Endothelial cell of umbilical vein (primary cell): ENCODE measurements around the gene MEIOB. TPM values are rescaled to one million over a fixed set of nuclear protein-coding genes. Genes with fewer than 3 reads are reported as not detected.
"Not testable (repeated sequence)": the region's sequence is repeated elsewhere in the genome, so short reads cannot be mapped to it uniquely, and the experiment has no call there.

ENCODE experiments used
- BruUV-seq: library from RNA; stranded (reverse); fragments of 400-500 nt; replicated peaks from 2 replicates; lab custom pipeline; 2021; lab: Mats Ljungman, UMichigan
- CTCF ChIA-PET: fragments of 300-600, 350-600 bp; sonication (Branson Sonifier 250); formaldehyde crosslinking; loops from one replicate; lab custom pipeline; 2021; ENCODE audit warnings: antibody characterized with exemption, inconsistent platforms; lab: Charles Lee
- POLR2A ChIA-PET: fragments of 300-600, 350-600 bp; sonication (Branson Sonifier 250); formaldehyde crosslinking; loops from one replicate; lab custom pipeline; 2021; ENCODE audit warnings: antibody characterized with exemption, inconsistent platforms; lab: Charles Lee
- DNase-seq: peaks from one replicate; pipeline ENCODE4 v3.0.0-alpha.2; 2011; ENCODE audit warnings: low read depth, low spot score
- FAIRE-seq: peaks from 2 replicates; lab custom pipeline; 2011; peaks lifted over from hg19 to GRCh38; lab: Jason Lieb, UNC
- H2AFZ ChIP-seq: 2 replicates; pipeline ENCODE4 v1.6.0; 2012; ENCODE audit warnings: low read depth, low read length, control low read depth, inconsistent platforms
- H3K27ac ChIP-seq: 2 replicates; pipeline ENCODE4 v1.5.1; 2011; ENCODE audit warnings: low read depth, mild to moderate bottlenecking, control low read depth, low read length, moderate library complexity; ENCODE audit not compliant: insufficient read depth
- H3K27me3 ChIP-seq, 2 experiments: 2 replicates each; pipeline versions ENCODE4 v1.6.0 to v1.6.1; 2011; ENCODE audit warnings: low read length in 2 of 2, mixed read lengths in 1 of 2; ENCODE audit not compliant: control insufficient read depth in 2 of 2, insufficient read depth in 2 of 2
- H3K36me3 ChIP-seq, 2 experiments: 2 replicates in 1 of 2; 3 replicates in 1 of 2; pipeline ENCODE4 v1.5.1; 2011; ENCODE audit warnings: low read length in 2 of 2, mild to moderate bottlenecking in 1 of 2, moderate library complexity in 1 of 2; ENCODE audit not compliant: control insufficient read depth in 2 of 2, insufficient read depth in 2 of 2; ENCODE audit errors: extremely low read depth in 1 of 2
- H3K4me1 ChIP-seq: 3 replicates; pipeline ENCODE4 v1.5.1; 2011; ENCODE audit warnings: mild to moderate bottlenecking, low read length; ENCODE audit not compliant: control insufficient read depth, insufficient read depth; ENCODE audit errors: extremely low read depth
- H3K4me2 ChIP-seq: 2 replicates; pipeline ENCODE4 v1.6.1; 2011; ENCODE audit warnings: low read length, control low read depth, mixed read lengths; ENCODE audit not compliant: insufficient read depth
- H3K4me3 ChIP-seq, 3 experiments: fragments of 200-600 bp in 1 of 3; sonication (generic), shearing (Covaris generic) in 1 of 3; replicated peaks in 1 of 3; 2 replicates each; pipeline ENCODE4 v1.5.1; 2011 to 2016; ENCODE audit warnings: control low read depth in 3 of 3, low read length in 3 of 3, mild to moderate bottlenecking in 2 of 3, inconsistent platforms in 1 of 3, low read depth in 1 of 3, moderate library complexity in 1 of 3; ENCODE audit not compliant: insufficient read depth in 1 of 3
- H3K79me2 ChIP-seq: 2 replicates; pipeline ENCODE4 v1.6.0; 2012; ENCODE audit warnings: low read length, inconsistent platforms; ENCODE audit not compliant: control insufficient read depth, insufficient read depth
- H3K9ac ChIP-seq: replicated peaks from 2 replicates; pipeline ENCODE3; 2011; ENCODE audit warnings: low read length, control low read depth; ENCODE audit not compliant: insufficient read depth; ENCODE audit errors: extremely low read depth
- H3K9me1 ChIP-seq: replicated peaks from 3 replicates; pipeline ENCODE4 v1.6.0; 2011; ENCODE audit warnings: mild to moderate bottlenecking, low read length; ENCODE audit not compliant: control insufficient read depth, insufficient read depth; ENCODE audit errors: extremely low read depth
- H3K9me3 ChIP-seq: replicated peaks from 2 replicates; pipeline ENCODE4 v1.5.1; 2012; ENCODE audit warnings: low read length, inconsistent platforms; ENCODE audit not compliant: control insufficient read depth, insufficient read depth
- H4K20me1 ChIP-seq: replicated peaks from 2 replicates; pipeline ENCODE3; 2011; ENCODE audit warnings: mild to moderate bottlenecking, low read length; ENCODE audit not compliant: control insufficient read depth, insufficient read depth; ENCODE audit errors: extremely low read depth
- EZH2 ChIP-seq: IDR thresholded peaks from 2 replicates; pipeline ENCODE4 v1.6.1; 2012; ENCODE audit warnings: borderline replicate concordance, low read depth, mild to moderate bottlenecking, moderate library complexity, low read length, inconsistent platforms; ENCODE audit not compliant: severe bottlenecking
- GATA2 ChIP-seq: IDR thresholded peaks from 2 replicates; pipeline ENCODE4 v1.7.0; 2011; ENCODE audit warnings: low read depth, mild to moderate bottlenecking, moderate library complexity, mixed read lengths, low read length; ENCODE audit not compliant: insufficient read length, insufficient read depth
- JUN ChIP-seq: IDR thresholded peaks from 2 replicates; pipeline ENCODE4 v1.6.1; 2011; ENCODE audit warnings: borderline replicate concordance, low read depth; ENCODE audit not compliant: insufficient read length, insufficient read depth
- MAX ChIP-seq: IDR thresholded peaks from 2 replicates; pipeline ENCODE4 v1.6.1; 2011; ENCODE audit not compliant: insufficient read depth, insufficient read length
- POLR2A ChIP-seq: IDR thresholded peaks from 2 replicates; pipeline ENCODE4 v1.6.1; 2012; ENCODE audit warnings: low read depth, mild to moderate bottlenecking, control low read depth, low read length
- dilution Hi-C: fragments of 300-500 bp; cut with MboI; formaldehyde crosslinking; loops from one replicate; pipeline ENCODE4 v1.15.0; 2019; ENCODE audit warnings: low sequenced_read_pairs; ENCODE audit not compliant: extremely low pct_ligation_motif_present
- intact Hi-C: fragments of 100-400 bp; cut with micrococcal nuclease; formaldehyde crosslinking; loops from one replicate; pipeline ENCODE4 v1.10.0; 2022
- polyA plus RNA-seq, 4 experiments: library from polyadenylated mRNA; depleted of rRNA in 3 of 4; stranded (reverse) in 3 of 4; unstranded in 1 of 4; fragments of >200 nt; gene quantifications; 2 replicates each; pipeline versions ENCODE4 v1.2.1 to v1.2.3, GENCODE V29; 2011 to 2012; ENCODE audit warnings: missing spikeins in 1 of 4
- total RNA-seq: library from RNA; stranded (reverse); gene quantifications from 2 replicates; pipeline ENCODE4 v1.2.3, GENCODE V29; 2021

The MEIOB gene
- total and polyA plus RNA-seq, 2 donors (not counting 3 experiments of a cell fraction or from before 2014, with no cell fraction given): 0.04 TPM; not detected in 1

- ChIA-PET POLR2A (no interaction called here), CTCF (no interaction called here)
- FAIRE-seq: no peak
- TF ChIP-seq MAX (no peak), POLR2A (no peak), EZH2 (peak; percentile 23), JUN (no peak), GATA2 (no peak)
- Histone ChIP-seq H3K27ac (no peak overlapping the region), H4K20me1 (no peaks in the 10 kb centered on the region), H2AFZ (no peak overlapping the region), H3K4me1 (no peaks in the 10 kb centered on the region), H3K9me3 (no peaks in the 10 kb centered on the region), H3K79me2 (no peaks in the 10 kb centered on the region), H3K4me3 (no peak overlapping the region), H3K36me3 (no peaks in the 10 kb centered on the region), H3K4me2 (no peak overlapping the region), H3K9me1 (no peaks in the 10 kb centered on the region), H3K9ac (no peak overlapping the region), H3K27me3 (peaks cover 44 to 51% of the 10 kb centered on the region in 2 experiments)
- BruUV-seq: no TSS peak
- dilution Hi-C loops (no loop called here), intact Hi-C loops (no loop called here)
- DNase-seq: peak; percentile 29
These were observed 48.8 kb upstream of the MEIOB start for GRCh38 chr16:1920727-1921171.

GRCh38 chr16:1920122-1920521 lies 48.2 kb upstream of the MEIOB start:
- H3K36me3 ChIP-seq, H3K4me1 ChIP-seq, BruUV-seq, H3K27ac ChIP-seq, H3K4me2 ChIP-seq, H3K9me1 ChIP-seq, CTCF ChIA-PET, intact Hi-C loops, H3K9me3 ChIP-seq, H3K79me2 ChIP-seq, DNase-seq, H3K4me3 ChIP-seq, H3K9ac ChIP-seq, dilution Hi-C loops, FAIRE-seq, H2AFZ ChIP-seq, H4K20me1 ChIP-seq: not testable (repeated sequence)
- POLR2A ChIA-PET: interaction anchor here (1.1 kb wide), 1 partner anchor 8 kb away, joined by 3 read pairs; no protein-coding TSS in a partner anchor
- peaks cover 44 to 51% of the 10 kb centered on the region in 2 experiments for H3K27me3 ChIP-seq
